SJSA1 (cell line): Measurements from ENCODE around the gene WBP2NL. TPM values are rescaled to one million over a fixed set of nuclear protein-coding genes. Genes with fewer than 3 reads are reported as not detected.

Experiments
- DNase-seq, 2 experiments: peaks; one replicate each; pipeline ENCODE4 v3.0.0-alpha.2; 2015 to 2020; ENCODE audit warnings: low spot score in 2 of 2, low read depth in 1 of 2
- H3K27ac ChIP-seq: fragments of 250-450 bp; sonication (Bioruptor Pico); 2 replicates; pipeline ENCODE4 v1.5.1; 2020; ENCODE audit warnings: mild to moderate bottlenecking, moderate library complexity
- H3K27me3 ChIP-seq: fragments of 250-450 bp; sonication (Bioruptor Pico); replicated peaks from 2 replicates; pipeline ENCODE4 v1.5.1; 2020; ENCODE audit warnings: mild to moderate bottlenecking, moderate library complexity
- H3K36me3 ChIP-seq: fragments of 250-450 bp; sonication (Bioruptor Pico); 2 replicates; pipeline ENCODE4 v1.5.1; 2020; ENCODE audit warnings: mild to moderate bottlenecking
- H3K4me1 ChIP-seq: fragments of 250-450 bp; sonication (Bioruptor Pico); replicated peaks from 2 replicates; pipeline ENCODE4 v1.6.1; 2021; ENCODE audit warnings: mild to moderate bottlenecking
- H3K4me3 ChIP-seq: fragments of 250-450 bp; sonication (Bioruptor Pico); 2 replicates; pipeline ENCODE4 v1.5.1; 2020; ENCODE audit warnings: mild to moderate bottlenecking
- H3K9me3 ChIP-seq: fragments of 250-450 bp; sonication (Bioruptor Pico); replicated peaks from 2 replicates; pipeline ENCODE4 v1.5.1; 2020; ENCODE audit warnings: mild to moderate bottlenecking
- total RNA-seq: library from RNA; depleted of rRNA; stranded (reverse); fragments of >200 nt; shearing (Covaris generic); gene quantifications from 2 replicates; pipeline ENCODE4 v1.2.3, GENCODE V29; 2014

WBP2NL gene
- total RNA-seq, 1 experiment from 2014 or later, result not detected

- no peak overlapping the region for H3K4me3 ChIP-seq
- no peak overlapping the region for H3K27ac ChIP-seq
- no peaks in the 10 kb centered on the region for H3K36me3 ChIP-seq
- H3K4me1 ChIP-seq, result no peaks in the 10 kb centered on the region
- no peak for DNase-seq
- peaks cover 25% of the 10 kb centered on the region; the same call in 1 of the 2 replicates for H3K27me3 ChIP-seq
- H3K9me3 ChIP-seq, result no peaks in the 10 kb centered on the region
Observed at GRCh38 chr22:41991111-41991510, 7.5 kb upstream of the WBP2NL start.

GRCh38 chr22:41992496-41992895, 6.1 kb upstream of the WBP2NL start:
- Histone ChIP-seq H3K9me3 (no peaks in the 10 kb centered on the region), H3K4me1 (no peaks in the 10 kb centered on the region), H3K36me3 (no peaks in the 10 kb centered on the region), H3K4me3 (no peak overlapping the region), H3K27me3 (peaks cover 25% of the 10 kb centered on the region; the same call in 1 of the 2 replicates), H3K27ac (no peak overlapping the region)
- no peak for DNase-seq

- Histone ChIP-seq H3K4me3 (no peak overlapping the region), H3K27ac (no peak overlapping the region), H3K9me3 (no peaks in the 10 kb centered on the region), H3K4me1 (no peaks in the 10 kb centered on the region), H3K27me3 (peaks cover 32% of the 10 kb centered on the region; the same call in 1 of the 2 replicates), H3K36me3 (no peaks in the 10 kb centered on the region)
- no peak for DNase-seq
Observed at GRCh38 chr22:41995211-41995610, 3.4 kb upstream of the WBP2NL start.

GRCh38 chr22:41996826-41997225, 1.8 kb upstream of the WBP2NL start:
- Histone ChIP-seq H3K9me3 (no peaks in the 10 kb centered on the region), H3K36me3 (no peaks in the 10 kb centered on the region)

GRCh38 chr22:42000466-42000865, 1.9 kb downstream of the WBP2NL start:
- Histone ChIP-seq H3K4me3 (no peak overlapping the region), H3K4me1 (no peaks in the 10 kb centered on the region), H3K36me3 (no peaks in the 10 kb centered on the region), H3K27ac (no peak overlapping the region), H3K27me3 (0 out of 2 replicates have a peak, but pooled peaks cover 13% of the 10 kb centered on the region), H3K9me3 (no peaks in the 10 kb centered on the region)
- no peak for DNase-seq

More at GRCh38 chr22:41996826-41997225, 1.8 kb upstream of the WBP2NL start:
- no peak overlapping the region for H3K4me3 ChIP-seq
- H3K27ac ChIP-seq, result no peak overlapping the region
- no peak for DNase-seq
- H3K27me3 ChIP-seq, result peaks cover 30% of the 10 kb centered on the region; the same call in 1 of the 2 replicates
- no peaks in the 10 kb centered on the region for H3K4me1 ChIP-seq

GRCh38 chr22:42001121-42001520, 2.5 kb downstream of the WBP2NL start:
- no peaks in the 10 kb centered on the region for H3K9me3 ChIP-seq
- H3K27me3 ChIP-seq, result 0 out of 2 replicates have a peak, but pooled peaks cover 6% of the 10 kb centered on the region
- no peak overlapping the region for H3K4me3 ChIP-seq
- H3K36me3 ChIP-seq, result no peaks in the 10 kb centered on the region
- no peak overlapping the region for H3K27ac ChIP-seq
- DNase-seq, result no peak
- no peaks in the 10 kb centered on the region for H3K4me1 ChIP-seq

- no peak for DNase-seq
- Histone ChIP-seq H3K27ac (no peak overlapping the region), H3K4me3 (no peak overlapping the region), H3K36me3 (no peaks in the 10 kb centered on the region), H3K27me3 (0 out of 2 replicates have a peak, but pooled peaks cover 8% of the 10 kb centered on the region), H3K4me1 (no peaks in the 10 kb centered on the region), H3K9me3 (no peaks in the 10 kb centered on the region)
Observed at GRCh38 chr22:42001706-42002105, 3.1 kb downstream of the WBP2NL start.

GRCh38 chr22:42007922-42008321, 9.3 kb downstream of the WBP2NL start:
- Histone ChIP-seq H3K4me1 (no peaks in the 10 kb centered on the region), H3K4me3 (no peak overlapping the region), H3K27me3 (0 out of 2 replicates have a peak, but pooled peaks cover 7% of the 10 kb centered on the region), H3K9me3 (peaks cover 4% of the 10 kb centered on the region; the same call in 1 of the 2 replicates), H3K27ac (no peak overlapping the region), H3K36me3 (no peaks in the 10 kb centered on the region)
- no peak for DNase-seq

- Histone ChIP-seq H3K4me3 (no peak overlapping the region), H3K36me3 (no peaks in the 10 kb centered on the region), H3K9me3 (peaks cover 4% of the 10 kb centered on the region; the same call in 1 of the 2 replicates), H3K27ac (no peak overlapping the region), H3K27me3 (peaks cover 15% of the 10 kb centered on the region; the same call in 1 of the 2 replicates), H3K4me1 (no peaks in the 10 kb centered on the region)
- no peak for DNase-seq
Observed at GRCh38 chr22:42010778-42011177, 12.2 kb downstream of the WBP2NL start.

- H3K4me3 ChIP-seq, result no peak overlapping the region
- no peaks in the 10 kb centered on the region for H3K36me3 ChIP-seq
- DNase-seq, result no peak
- H3K27ac ChIP-seq, result no peak overlapping the region
- peaks cover 4% of the 10 kb centered on the region; the same call in 1 of the 2 replicates for H3K9me3 ChIP-seq
- H3K27me3 ChIP-seq, result peaks cover 22% of the 10 kb centered on the region; the same call in 1 of the 2 replicates
- no peaks in the 10 kb centered on the region for H3K4me1 ChIP-seq
Observed at GRCh38 chr22:42013385-42013784, 14.8 kb downstream of the WBP2NL start.

- no peak overlapping the region for H3K27ac ChIP-seq
- DNase-seq, result no peak
- H3K36me3 ChIP-seq, result no peaks in the 10 kb centered on the region
- peaks cover 23% of the 10 kb centered on the region; the same call in 1 of the 2 replicates for H3K27me3 ChIP-seq
- no peak overlapping the region for H3K4me3 ChIP-seq
- H3K4me1 ChIP-seq, result no peaks in the 10 kb centered on the region
- no peaks in the 10 kb centered on the region for H3K9me3 ChIP-seq
Observed at GRCh38 chr22:42016111-42016510, 17.5 kb downstream of the WBP2NL start.

GRCh38 chr22:42018224-42018623, 19.6 kb downstream of the WBP2NL start:
- H3K27me3 ChIP-seq, result peaks cover 23% of the 10 kb centered on the region; the same call in 1 of the 2 replicates
- no peak for DNase-seq

GRCh38 chr22:42021571-42021970, 23.0 kb downstream of the WBP2NL start:
- Histone ChIP-seq H3K4me1 (no peaks in the 10 kb centered on the region), H3K9me3 (no peaks in the 10 kb centered on the region), H3K27ac (no peak overlapping the region), H3K36me3 (no peaks in the 10 kb centered on the region), H3K27me3 (peaks cover 7% of the 10 kb centered on the region), H3K4me3 (no peak overlapping the region)
- DNase-seq, result no peak

More at GRCh38 chr22:42018224-42018623, 19.6 kb downstream of the WBP2NL start:
- Histone ChIP-seq H3K27ac (no peak overlapping the region), H3K4me3 (no peak overlapping the region), H3K4me1 (no peaks in the 10 kb centered on the region), H3K36me3 (no peaks in the 10 kb centered on the region), H3K9me3 (no peaks in the 10 kb centered on the region)

- no peak overlapping the region for H3K27ac ChIP-seq
- H3K4me1 ChIP-seq, result no peaks in the 10 kb centered on the region
- no peak overlapping the region for H3K4me3 ChIP-seq
- H3K9me3 ChIP-seq, result no peaks in the 10 kb centered on the region
- peaks cover 6% of the 10 kb centered on the region; the same call in 1 of the 2 replicates for H3K27me3 ChIP-seq
- H3K36me3 ChIP-seq, result no peaks in the 10 kb centered on the region
- DNase-seq, result no peak
Observed at GRCh38 chr22:42022162-42022847, 23.7 kb downstream of the WBP2NL start.
